RWPE1 (cell line): ENCODE data around the gene S100P.
A peak's percentile ranks its signal among the peaks of the same experiment; 100 is the strongest.

Experiments used
- CTCF ChIA-PET: fragments of 350-600 bp; sonication (Branson Sonifier 250); formaldehyde crosslinking; extraction: SDS; loops from one replicate; lab custom pipeline; 2021; lab: Yijun Ruan, JAX
- POLR2A ChIA-PET: fragments of 400-600 bp; formaldehyde crosslinking; extraction: SDS; loops from one replicate; lab custom pipeline; 2020; ENCODE audit warnings: antibody characterized with exemption; ENCODE audit not compliant: low non-redundant PET; lab: Yijun Ruan, JAX
- DNase-seq: peaks from one replicate; pipeline ENCODE4 v3.0.0; 2012; ENCODE audit warnings: low spot score
- H3K27ac ChIP-seq: fragments of 450-650 bp; 2 replicates; pipeline ENCODE4 v1.5.1; 2017
- CTCF ChIP-seq: fragments of 450-650 bp; conservative IDR thresholded peaks from 2 replicates; pipeline ENCODE4 v1.5.1; 2017; ENCODE audit warnings: low read depth, mild to moderate bottlenecking

The S100P gene

DNA sequence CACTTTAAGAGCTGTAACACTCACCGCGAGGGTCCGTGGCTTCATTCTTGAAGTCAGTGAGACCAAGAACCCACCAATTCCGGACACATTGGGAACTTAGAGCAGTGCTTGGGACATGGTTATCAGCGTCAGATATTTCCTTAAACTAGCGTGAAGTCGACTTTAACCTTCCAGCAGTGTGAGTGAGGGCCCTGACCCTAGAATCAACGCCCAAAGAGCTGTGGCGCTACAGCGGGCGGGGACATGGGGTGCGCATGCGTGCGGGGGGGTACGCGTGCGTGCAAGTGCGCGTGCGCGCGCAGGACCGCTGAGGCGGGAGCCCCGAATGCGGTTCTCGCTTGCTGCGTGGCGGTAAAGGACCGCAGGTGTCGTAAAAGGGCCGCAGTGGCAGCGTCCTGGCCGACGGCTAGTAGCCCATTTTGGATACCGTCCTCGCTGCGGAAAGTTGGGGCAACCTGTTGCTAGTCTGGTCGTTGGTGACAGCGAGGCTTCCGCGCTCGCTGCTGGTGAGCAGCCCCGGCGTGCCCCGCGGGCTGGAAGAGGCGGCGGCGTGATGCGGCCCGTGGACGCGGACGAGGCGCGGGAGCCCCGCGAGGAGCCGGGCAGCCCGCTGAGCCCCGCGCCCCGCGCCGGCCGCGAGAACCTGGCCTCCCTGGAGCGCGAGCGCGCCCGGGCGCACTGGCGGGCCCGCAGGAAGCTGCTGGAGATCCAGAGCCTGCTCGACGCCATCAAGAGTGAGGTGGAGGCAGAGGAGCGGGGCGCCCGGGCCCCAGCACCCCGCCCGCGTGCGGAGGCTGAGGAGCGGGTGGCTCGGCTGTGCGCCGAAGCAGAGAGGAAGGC lies 19.8 kb upstream of the S100P start:
- peak; percentile 96 for DNase-seq
- ChIA-PET CTCF (no interaction called here), POLR2A (no interaction called here)
- H3K27ac ChIP-seq, result peak overlapping the region; percentile 87
- no peak for TF ChIP-seq CTCF

DNA sequence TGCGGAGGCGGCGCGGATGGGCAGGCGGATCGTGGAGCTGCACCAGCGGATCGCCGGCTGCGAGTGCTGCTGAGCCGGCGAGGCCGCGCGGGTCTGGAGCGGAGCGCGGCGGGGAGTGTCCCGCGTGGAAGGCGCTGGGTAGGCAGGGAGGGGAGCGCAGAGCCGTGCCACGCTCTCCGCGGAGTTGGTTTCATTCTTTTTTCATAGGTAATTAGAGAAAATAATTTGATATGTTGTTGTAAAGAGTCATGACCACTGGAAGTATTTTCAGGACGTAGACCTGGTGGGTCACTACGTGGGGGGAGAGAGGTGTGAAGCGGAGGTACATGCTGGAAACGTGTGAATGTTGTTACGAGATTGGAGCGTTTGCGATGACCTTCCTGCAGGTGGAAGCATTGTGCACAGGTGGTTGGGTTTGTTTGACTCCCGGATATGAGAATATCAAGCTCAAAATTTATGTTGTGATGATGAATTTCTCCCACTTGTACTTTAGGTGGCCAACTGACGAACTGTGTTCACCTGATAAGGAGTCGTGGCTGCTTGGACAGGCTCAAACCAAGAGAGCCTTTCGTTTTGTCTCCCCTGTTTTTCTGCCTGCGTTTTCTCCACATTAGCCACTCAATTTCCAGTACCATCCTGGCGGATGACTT lies 19.1 kb upstream of the S100P start:
- CTCF ChIA-PET, result interaction anchor here (0.6 to 0.8 kb wide), 2 partner anchors 10 to 21 kb away, joined by 3 to 4 read pairs; no protein-coding TSS in a partner anchor
- peak; percentile 38 for DNase-seq
- peak; percentile 72 for TF ChIP-seq CTCF
- POLR2A ChIA-PET, result no interaction called here
- peak overlapping the region; percentile 87 for H3K27ac ChIP-seq

- ChIA-PET CTCF (no interaction called here), POLR2A (interaction anchor here (0.7 kb wide), 1 partner anchor 391 kb away, joined by 3 read pairs; the partner anchor contains the start of gene GRPEL1)
- DNase-seq, result no peak
- peak overlapping the region; percentile 25 for H3K27ac ChIP-seq
- TF ChIP-seq CTCF, result no peak
Measured at GRCh38 chr4:6676722-6677558, 16.7 kb upstream of the S100P start.

- no peak overlapping the region for H3K27ac ChIP-seq
- TF ChIP-seq CTCF, result no peak
- no peak for DNase-seq
- POLR2A ChIA-PET, result no interaction called here
- CTCF ChIA-PET, result interaction anchor here (0.7 kb wide), 1 partner anchor 95 kb away, joined by 4 read pairs; no protein-coding TSS in a partner anchor
Measured at GRCh38 chr4:6680372-6681034, 13.2 kb upstream of the S100P start.

DNA sequence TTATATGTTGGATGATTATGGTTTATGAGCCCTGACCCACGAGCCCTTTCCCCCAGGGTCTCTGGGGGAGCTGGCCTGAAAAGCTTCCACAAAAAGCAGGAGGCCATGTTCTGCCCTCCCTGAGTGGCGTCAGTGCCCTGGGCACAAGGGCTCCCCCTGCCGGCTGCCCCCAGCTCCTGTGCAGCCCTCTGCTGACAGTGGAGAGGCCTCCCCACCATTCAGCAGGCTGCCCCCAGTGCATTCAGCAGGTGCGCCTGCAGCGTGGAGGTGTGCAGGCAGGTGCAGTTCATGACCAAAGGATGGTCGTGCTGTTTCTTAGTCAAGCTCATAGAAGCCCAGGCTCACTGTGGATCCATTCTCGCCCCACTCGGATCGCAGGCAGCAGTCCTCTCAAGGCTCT lies 12.5 kb upstream of the S100P start:
- DNase-seq, result no peak
- H3K27ac ChIP-seq, result no peak overlapping the region
- peak; percentile 19; the same call in 1 of the 2 replicates for TF ChIP-seq CTCF
- ChIA-PET POLR2A (no interaction called here), CTCF (interaction anchor here (0.6 to 0.7 kb wide), 2 partner anchors 95 to 1596 kb away, joined by 3 to 4 read pairs; no protein-coding TSS in a partner anchor)
